ENCODE results near the gene BAG2.

The BAG2 gene

DNA sequence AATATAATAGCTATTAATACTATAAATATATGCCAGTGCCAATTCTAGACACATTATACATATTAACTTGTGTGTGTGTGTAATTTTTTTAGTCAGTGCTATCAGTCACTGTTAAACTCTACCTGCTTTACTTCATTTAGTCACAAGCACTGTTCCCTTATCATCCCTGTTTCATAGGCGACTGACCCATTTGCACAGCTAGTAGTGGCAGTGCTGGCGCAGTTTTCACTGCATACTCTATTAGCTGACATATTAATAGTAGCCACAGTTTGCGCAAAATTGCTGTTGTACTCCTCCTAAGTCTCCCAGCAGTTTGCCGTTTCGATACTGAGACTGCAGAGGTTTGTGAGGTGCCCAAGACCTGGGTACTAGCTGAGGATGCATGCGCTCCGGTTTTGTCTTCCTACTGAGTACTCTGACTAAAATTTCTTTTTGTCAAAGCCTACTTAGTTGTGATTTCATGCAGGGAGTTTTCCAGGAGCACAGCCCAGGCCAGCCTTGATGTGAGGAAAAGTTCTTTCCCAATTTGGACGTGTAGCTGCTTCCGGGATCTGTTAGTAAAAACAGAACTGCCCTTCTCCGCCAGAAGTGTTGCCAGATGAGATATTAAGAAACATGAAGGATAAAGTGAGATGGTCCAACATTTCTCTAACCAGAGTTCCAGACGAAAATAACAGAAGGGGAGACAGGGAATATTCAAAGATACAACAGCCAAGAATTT lies 5.6 kb downstream of the BAG2 start:
- no peak for DNase-seq

GRCh38 chr6:57180596-57180995 lies 8.5 kb downstream of the BAG2 start:
- no peak for DNase-seq

DNA sequence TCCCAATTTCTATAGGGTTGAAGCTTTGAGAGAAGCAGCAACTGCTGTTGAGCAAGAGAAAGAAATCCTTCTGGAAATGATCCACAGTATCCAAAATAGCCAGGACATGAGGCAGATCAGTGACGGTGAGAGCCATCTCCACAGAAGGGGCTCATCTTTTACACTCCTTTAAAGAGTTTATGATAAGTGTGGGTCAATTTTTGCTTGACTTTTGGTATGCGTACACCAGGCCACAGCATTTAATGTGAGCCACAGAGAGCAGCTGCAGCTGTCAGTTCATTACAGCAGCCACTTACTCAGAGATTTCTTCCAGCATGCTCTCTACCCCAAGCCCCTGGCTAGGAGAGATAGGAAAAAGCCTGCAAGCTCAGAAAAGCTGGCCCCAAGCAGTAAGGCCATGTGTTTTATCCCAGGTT lies 9.9 kb downstream of the BAG2 start:
- DNase-seq = no peak

- no peak for DNase-seq
Measured at GRCh38 chr6:57183336-57183735, 11.2 kb downstream of the BAG2 start.

- no peak for DNase-seq
Measured at GRCh38 chr6:57190140-57190539, 18.0 kb downstream of the BAG2 start.

GRCh38 chr6:57193177-57193576 lies 21.1 kb downstream of the BAG2 start:
- DNase-seq = no peak

- DNase-seq = no peak
Measured at GRCh38 chr6:57195457-57195856, 23.3 kb downstream of the BAG2 start.

DNA sequence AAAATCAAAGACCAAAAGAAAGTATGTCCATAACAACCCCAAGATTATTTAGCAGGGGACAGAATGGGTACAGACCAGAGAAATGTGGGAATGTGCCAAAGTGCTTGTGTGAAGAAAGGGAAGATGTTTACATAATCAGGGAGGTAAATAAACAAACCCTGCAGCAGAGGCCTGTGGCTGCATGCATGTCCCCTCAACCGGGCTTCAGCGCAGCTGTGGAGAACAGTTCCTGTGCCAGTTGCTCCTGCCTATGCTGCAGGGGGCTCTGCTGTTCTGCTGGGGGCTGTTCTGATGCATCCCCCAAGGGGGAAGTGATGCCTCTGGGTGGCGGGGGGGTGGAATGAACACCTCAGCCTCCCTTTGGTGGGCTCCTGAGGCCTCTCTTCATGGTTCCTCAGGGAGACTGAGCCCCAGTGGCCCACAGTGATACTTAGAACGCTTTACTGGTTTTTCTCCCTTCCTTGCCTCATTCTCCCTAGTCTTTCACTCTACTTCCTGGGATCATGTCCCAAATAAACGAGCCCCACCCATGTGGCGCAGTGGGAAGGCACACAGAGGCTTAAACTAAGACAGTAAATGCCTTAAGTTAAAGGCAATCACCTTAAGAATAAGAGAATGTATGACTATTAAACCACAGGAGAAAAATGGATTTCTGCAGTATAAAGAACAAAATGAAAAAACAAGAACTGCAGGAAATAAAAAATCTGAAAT lies 27.0 kb downstream of the BAG2 start:
- DNase-seq = no peak

GRCh38 chr6:57201718-57202117 lies 29.6 kb downstream of the BAG2 start:
- no peak for DNase-seq

DNA sequence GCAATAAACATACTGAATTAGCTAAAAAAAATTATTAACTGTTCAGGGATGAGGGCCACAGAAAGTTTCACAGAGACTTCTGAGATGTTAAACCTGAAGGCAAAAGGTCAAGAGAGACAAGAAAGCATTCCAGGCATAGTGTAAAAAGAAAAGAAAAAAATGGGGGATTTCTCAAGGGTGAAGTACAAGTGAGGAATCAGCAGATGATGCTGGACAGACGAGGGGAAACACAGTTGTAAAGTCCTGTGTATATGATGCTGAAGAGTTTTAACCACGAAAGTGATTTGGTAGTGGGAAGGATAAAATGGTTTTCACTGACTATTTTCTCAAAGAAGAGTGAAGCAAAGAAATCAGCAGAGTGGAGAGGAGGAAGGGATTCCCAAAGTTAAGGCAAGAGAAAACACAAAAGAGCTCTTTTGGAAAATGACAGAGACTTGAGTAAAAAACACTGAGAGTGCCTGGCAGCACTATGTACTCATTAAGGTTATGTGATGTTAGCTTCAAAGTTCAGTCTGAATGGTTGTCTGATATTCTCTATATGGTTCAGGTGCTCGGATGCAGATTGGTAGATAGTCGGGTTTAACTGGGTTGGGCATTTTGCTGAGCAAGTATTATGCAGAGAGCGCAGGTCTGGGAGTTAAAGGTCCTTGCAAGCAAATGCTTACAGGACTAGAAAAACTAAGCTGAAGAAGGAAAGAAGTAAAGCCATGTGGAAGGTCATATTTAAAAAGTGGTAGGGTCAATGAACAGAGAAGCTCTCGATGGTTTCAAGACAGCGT lies 33.6 kb downstream of the BAG2 start:
- no peak for DNase-seq

- no peak for DNase-seq
Measured at GRCh38 chr6:57207141-57207540, 35.0 kb downstream of the BAG2 start.

- DNase-seq = no peak
Measured at GRCh38 chr6:57207872-57208271, 35.7 kb downstream of the BAG2 start.

DNA sequence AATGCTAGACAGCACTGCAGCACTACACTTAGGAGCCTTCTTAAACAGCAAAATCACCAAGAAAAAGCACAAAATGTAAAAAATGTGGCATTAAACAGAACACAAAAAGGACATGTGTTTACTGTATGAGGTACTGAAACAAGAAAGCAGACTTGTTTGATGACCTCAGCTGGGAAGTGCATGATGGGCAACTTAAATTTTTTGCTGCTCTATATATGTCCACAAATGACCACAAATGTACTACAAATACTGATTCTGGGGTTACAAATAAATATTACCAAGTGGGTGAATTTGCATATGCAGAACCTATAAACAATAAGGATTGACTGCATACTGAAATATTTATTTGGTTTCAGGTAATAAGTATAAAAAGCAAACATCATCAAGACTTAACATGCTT lies 36.9 kb downstream of the BAG2 start:
- no peak for DNase-seq

GRCh38 chr6:57210060-57210459 lies 37.9 kb downstream of the BAG2 start:
- no peak for DNase-seq

DNA sequence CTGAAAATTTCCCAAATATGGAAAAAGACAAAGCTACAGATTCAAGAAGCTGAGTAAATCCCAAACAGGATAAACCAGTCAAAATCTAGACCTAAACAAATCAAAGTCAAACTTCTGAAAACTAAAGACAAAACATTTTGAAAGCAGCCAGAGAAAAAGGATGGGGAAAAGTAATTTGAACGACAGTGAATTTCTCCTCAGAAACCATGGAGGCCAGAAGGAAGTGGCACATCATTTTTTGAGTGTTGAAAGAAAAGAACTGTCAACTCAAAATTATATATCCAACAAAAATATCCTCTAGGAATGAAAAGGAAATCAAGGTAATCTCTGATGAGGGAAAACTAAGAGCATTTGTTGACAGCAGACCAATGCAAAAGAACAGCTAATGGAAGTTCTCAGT lies 43.1 kb downstream of the BAG2 start:
- no peak for DNase-seq

GRCh38 chr6:57216235-57217101 lies 44.3 kb downstream of the BAG2 start:
- no peak for DNase-seq

DNA sequence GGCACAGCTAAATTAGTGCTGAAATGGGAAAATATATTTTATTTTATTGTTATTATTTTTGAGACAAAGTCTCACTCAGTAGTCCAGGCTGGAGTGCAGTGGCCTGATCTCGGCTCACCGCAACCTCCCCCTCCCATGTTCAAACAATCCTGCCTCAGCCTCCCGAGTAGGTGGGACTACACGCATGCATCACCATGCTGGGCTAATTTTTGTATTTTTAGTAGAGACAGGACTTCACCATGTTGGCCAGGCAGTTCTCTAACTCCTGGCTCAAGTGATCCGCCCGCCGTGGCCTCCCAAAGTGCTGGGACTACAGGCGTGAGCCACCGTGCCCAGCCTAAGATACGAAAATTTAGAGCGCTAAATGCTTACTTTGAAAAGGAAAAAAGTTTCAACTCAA lies 45.1 kb downstream of the BAG2 start:
- no peak for DNase-seq

GRCh38 chr6:57220083-57220703 lies 48.1 kb downstream of the BAG2 start:
- no peak for DNase-seq

GRCh38 chr6:57221191-57221935 lies 49.2 kb downstream of the BAG2 start:
- DNase-seq = peak; percentile 34

GRCh38 chr6:57221936-57222742 lies 50.0 kb downstream of the BAG2 start, which contains the start of gene RAB23:
Gene RAB23 (minus strand): TSS chr6:57222307. CDS start chr6:57210380, 11,927 bp downstream.
- DNase-seq = peak; percentile 68

DNA sequence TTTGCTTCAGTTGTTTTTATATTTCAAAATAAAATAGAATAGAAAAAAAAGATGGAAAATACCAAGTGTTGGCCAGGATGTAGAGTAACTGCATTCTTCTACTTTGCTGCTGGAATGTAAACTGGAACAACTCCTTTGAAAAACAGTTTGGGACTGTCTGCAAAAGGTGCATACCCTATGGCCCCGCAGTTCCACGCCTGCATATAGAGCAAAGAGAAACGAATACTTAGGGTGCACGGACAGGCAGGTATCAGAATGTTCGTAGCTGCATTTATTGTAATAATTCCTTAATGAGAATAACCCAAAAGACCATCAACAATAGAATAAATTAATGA lies 50.6 kb downstream of the BAG2 start:
- no peak for DNase-seq
